HG03039 (cell line): ENCODE data around the gene STX11.
"Not testable (repeated sequence)": the region's sequence is repeated elsewhere in the genome, so short reads cannot be mapped to it uniquely, and the experiment has no call there.

Experiments used
- ATAC-seq: cut with Tn5 transposase; IDR thresholded peaks from one replicate; pipeline ENCODE4 v1.9.1; 2021; ENCODE audit warnings: mild to moderate bottlenecking, moderate library complexity; ENCODE audit not compliant: unreplicated experiment

Gene STX11

DNA sequence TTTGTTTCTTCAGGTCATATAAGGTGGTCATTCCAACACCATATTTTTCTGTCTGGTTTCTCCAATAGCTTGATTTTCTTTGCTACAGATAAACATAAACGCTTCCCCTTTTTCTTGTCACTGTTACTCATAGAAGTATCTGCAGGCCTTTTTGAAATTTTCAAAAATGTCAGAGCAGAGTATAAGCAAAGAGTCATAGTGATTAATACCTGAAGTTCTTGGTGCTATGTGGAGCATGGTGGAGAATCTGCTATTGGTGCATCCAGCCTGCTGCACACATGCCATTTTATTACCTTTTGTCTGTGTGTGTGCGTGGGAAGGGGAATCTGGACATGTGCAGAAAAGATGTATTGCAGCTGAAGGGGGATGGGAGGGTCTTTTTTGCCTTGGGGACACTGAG lies 19.7 kb downstream of the STX11 start:
- no peak for ATAC-seq

DNA sequence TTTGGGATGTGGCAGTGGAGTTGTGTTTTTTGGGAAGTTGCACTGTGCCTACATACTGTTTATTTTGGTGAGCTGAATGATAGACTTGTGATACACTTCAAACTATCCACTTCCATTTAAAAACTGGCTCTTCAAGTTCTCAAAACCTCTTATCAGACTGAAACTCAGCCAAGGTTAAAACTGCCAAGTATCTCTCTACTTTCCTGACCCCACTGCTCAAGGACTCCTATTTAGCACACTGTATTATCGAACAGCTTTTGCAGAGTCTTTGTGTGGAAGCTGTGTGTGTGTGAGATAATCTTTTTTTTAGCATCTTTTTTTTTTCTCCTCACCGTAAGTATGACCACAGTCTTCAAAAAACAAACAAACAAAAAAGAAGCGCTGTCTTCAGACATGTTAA lies 21.1 kb downstream of the STX11 start:
- no peak for ATAC-seq

DNA sequence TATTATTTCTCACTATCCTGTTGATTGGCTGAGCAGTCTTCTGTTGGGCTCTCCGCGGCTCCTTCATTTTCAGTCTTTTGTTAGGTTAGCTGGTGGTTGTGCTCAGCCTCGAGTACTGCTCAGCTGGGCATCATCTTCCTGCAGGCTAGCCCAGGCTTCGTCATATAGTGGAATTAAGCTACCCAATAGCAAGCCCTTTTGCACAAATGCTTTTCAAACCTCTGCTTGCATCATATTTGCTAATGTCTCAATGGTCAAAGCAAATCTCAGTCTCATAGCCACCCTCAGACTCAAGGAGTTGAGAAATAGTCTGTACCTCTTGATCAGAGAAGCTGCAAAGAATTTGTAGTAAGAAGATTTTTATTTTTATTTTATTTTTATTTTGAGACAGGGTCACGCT lies 23.7 kb downstream of the STX11 start:
- no peak for ATAC-seq

DNA sequence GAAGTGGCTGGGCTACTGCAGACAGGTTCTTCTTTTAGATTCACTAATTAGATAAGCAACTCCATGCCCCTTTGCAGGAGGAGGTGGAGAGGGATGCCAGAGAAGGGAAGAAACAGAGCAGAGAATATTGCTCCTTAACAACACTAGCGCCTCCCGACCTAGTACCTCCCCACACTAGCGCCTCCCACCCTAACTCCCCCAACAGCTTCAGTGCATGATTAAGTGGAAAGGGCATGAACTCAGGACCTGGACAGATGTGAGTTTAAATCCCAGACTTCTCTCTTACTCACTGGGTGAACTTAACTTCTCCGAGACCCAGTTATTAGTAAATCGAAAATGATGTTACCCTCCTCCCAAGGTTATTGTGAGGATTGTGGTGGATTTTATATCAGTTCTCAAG lies 25.7 kb downstream of the STX11 start:
- no peak for ATAC-seq

DNA sequence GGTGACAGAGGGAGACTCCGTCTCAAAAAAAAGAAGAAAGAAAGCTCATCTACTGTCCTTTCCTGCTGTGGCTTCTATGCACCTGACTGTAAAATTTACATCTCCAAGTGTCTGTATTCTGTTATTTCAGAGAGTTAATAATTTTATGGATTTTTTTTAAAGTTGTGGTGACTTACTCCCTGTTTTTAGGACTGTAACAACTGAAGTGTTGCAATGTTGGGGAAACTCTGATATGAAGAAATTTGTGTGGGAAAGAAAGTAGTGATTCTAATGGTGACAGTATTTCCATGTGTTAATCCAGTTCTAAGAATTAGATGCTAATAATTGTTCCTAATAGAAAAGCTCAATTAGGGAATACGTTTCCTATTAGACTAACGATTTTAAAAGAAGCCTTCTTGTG lies 27.4 kb downstream of the STX11 start:
- no peak for ATAC-seq

DNA sequence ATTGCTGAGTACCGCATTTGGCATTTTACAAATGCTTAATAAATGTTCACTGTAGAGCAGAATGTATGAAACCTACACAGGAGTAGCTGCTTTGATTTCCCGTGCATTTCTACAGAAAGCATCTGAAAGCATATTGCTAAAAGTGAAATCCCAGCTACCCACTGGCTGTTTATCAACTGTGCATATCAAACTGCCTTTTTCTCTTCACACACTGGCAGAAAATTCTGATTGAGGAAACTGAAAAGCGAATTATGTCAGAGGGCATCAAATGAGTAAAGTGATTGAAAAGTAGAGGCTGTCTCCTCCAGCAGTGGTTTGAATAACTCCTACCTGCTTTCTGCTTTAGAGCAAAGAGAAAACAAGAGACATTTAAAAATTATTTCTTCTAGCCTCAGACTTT lies 28.0 kb downstream of the STX11 start:
- no peak for ATAC-seq

DNA sequence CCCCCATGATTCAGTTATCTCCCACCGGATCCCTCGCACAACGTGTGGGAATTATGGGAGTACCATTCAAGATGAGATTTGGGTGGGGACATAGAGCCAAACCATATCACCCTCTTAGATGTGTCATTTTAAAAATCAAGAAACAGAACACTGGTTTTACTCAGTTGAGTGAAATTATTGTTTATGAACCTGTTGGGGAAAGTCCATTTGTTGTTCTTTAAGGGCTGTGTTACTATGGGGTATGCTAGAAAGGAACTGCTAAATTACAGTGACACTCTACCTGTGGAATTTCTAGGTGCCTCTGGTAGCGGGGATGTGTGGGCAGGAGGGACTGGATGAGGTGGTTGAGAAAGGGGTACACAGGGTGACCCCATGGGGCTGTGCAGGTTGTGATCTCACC lies 28.9 kb downstream of the STX11 start:
- no peak for ATAC-seq

DNA sequence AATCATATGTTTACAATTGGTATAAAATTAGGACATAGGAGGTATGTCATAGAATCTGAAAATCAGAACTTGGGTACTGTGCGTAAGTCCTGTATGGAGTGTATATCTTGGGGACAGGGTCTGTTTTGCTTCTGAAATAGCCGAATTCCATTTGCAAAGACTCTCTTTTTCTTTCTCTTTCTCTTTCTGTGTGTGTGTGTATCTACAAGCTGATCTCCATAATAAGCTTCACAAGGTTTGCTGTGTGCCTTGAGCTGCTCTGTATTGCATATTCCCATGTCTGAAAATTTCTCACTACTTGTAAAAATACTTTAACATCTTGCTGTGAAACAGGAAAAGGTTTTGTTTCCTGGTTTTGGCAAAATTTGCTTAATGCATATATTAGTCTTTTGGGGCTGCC lies 29.5 kb downstream of the STX11 start:
- ATAC-seq: no peak

DNA sequence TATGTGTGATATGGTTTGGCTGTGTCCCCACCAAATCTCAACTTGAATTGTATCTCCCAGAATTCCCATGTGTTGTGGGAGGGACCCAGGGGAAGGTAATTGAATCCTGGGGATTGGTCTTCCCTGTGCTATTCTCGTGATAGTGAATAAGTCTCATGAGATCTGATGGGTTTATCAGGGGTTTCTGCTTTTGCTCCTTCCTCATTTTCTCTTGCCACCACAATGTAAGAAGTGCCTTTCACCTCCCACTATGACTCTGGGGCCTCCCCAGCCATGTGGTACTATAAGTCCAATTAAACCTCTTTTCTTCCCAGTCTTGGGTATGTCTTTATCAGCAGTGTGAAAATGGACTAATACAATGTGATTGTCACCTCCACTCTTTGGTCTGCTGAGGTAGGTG lies 30.0 kb downstream of the STX11 start:
- not testable (repeated sequence) for ATAC-seq

DNA sequence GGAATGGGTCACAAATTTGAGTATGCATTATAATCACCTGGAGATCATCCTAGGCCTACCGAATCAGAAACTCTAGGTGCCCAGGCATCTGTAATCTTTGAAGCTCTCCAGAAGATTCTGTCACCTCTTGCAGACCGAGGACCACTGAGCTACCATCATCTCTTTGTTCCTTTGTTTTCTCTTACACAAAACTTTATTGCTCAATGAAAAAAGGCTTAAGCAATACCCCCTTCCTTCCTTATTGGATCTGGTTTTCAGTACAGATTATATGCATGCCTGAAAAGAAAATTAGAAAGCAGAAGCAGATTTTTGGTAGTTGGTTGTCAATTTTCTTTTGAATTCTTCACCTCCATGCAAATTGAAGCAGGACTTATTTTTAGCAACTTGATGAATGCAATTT lies 31.3 kb downstream of the STX11 start:
- no peak for ATAC-seq

DNA sequence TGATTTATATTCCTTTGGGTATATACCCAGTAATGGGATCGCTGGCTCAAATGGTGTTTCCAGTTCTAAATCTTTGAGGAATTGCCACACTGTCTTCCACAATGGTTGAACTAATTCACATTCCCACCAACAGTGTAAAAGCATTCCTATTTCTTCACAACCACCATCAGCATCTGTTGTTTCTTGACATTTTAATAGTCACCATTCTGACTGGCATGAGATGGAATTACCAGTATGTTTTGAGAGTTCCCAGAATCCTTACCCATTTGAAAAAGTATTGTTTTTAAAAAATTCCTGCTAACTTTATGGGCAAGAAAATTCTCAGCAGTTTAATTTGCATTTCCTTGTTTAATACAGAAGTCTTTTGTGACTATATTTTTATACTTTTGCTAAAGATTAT lies 33.9 kb downstream of the STX11 start:
- not testable (repeated sequence) for ATAC-seq

DNA sequence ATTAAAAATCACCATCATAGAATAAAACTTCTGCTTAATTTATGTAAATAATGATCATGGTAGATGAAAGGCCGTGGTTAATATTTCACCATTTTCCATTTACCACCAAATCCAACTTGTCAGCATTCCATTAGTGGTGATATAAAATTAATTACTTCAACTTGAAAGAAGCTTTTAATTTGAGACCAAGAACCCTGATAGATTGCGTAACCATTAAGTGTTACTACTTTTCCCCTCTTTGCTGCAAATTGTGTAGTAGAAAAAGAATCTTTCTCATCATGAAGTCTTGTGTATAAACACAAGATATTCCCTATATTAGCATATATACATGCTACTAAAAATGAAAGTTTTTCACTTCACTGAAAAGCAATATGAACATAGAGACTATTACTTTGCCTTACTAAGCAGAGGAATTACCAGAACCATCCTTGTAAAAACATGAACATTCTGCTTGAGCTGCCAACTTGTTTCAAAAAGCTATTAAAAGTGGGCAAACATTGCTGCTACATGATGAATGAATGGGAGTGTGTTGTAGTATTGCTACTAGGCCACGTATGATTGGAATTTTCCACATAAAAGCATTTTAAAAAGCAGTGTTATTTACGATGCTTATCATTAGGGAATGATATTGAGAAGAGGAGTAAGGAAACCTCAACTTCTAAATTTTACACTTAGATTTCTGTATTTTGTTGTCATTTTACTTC lies 35.0 kb downstream of the STX11 start:
- no peak for ATAC-seq

DNA sequence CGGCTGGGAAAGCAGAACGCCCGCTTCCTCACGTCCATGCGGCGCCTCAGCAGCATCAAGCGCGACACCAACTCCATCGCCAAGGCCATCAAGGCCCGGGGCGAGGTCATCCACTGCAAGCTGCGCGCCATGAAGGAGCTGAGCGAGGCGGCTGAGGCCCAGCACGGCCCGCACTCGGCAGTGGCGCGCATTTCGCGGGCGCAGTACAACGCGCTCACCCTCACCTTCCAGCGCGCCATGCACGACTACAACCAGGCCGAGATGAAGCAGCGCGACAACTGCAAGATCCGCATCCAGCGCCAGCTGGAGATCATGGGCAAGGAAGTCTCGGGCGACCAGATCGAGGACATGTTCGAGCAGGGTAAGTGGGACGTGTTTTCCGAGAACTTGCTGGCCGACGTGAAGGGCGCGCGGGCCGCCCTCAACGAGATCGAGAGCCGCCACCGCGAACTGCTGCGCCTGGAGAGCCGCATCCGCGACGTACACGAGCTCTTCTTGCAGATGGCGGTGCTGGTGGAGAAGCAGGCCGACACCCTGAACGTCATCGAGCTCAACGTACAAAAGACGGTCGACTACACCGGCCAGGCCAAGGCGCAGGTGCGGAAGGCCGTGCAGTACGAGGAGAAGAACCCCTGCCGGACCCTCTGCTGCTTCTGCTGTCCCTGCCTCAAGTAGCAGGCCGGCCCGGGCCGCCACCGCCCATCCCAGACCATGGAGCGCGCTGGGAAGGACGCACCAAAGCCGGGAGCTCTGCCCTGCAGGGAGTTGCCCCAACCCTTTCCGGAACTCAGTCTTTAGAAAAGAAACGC lies 36.7 kb downstream of the STX11 start:
- ATAC-seq: no peak

DNA sequence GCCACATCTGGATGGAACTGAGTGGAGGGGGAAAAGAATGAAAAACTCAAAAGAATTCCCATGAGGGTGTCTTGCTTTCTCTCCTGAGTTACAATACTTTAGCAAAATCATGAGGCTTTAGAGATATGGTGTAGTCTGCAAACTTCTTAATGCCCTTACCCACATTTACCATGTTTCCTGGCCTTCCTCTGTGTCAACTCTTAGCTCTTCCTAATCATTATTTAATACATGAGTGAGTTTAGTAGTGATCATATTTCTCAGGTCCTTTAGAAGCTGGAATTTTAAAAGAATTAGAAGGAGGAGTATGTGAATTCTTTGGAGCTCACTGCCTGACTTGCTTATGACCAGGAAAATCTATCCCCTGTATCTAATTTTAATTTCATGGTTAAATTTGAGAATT lies 39.0 kb downstream of the STX11 start:
- ATAC-seq: no peak

DNA sequence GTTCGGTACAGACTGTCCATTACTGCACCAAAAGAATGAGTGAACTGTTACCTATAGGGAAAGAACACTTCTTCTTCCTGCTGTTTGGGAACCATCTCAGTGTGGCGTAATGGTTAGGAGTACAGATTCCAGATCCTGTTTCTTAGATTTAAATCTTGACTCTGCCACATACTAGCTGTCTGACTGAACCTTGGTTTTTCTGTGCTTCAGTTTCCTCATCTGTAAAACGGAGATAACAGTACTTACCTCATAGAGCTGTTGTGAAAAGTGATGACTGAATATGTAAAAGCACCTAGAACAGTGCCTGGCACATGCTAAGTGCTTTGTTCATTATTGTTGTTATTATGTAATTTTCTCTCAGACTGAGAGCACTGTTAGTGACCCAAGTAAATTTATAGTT lies 39.8 kb downstream of the STX11 start:
- ATAC-seq: no peak

DNA sequence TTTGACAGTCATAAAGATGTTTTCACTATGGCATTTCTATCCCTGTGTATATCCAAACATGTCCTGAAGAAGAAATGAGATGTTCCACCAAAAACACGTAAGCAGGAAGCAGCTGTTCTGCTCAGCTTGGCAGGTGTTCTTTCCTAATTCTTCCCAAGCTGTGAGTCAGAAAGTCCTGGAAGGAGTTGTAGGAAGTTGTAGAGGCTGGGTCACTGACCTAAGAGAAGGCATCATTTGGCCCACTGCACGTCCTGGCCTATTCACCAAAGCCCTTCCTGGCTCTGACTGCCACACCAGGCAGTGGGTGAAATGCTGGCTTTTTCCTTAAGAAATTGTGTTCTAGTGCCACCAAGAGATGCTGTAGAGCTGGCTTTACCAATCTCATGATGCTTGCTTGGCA lies 40.3 kb downstream of the STX11 start:
- ATAC-seq: no peak

DNA sequence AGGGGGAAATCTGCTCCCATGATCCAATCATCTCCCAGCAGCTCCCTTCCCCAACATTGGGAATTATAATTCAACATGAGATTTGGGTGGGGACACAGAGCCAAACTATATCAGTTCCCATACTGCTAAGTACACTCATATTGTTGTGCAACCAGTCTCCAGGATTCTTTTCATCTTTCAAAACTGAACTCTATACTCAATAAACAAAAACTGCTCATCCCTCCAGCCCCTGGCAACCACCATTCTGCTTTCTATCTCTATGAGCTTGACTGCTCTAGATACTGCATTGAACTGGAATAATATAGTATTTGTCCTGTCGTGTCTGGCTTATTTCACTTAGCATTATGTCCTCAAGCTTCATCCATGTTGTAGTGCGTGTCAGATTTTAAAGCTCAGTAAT lies 42.9 kb downstream of the STX11 start:
- ATAC-seq: no peak

DNA sequence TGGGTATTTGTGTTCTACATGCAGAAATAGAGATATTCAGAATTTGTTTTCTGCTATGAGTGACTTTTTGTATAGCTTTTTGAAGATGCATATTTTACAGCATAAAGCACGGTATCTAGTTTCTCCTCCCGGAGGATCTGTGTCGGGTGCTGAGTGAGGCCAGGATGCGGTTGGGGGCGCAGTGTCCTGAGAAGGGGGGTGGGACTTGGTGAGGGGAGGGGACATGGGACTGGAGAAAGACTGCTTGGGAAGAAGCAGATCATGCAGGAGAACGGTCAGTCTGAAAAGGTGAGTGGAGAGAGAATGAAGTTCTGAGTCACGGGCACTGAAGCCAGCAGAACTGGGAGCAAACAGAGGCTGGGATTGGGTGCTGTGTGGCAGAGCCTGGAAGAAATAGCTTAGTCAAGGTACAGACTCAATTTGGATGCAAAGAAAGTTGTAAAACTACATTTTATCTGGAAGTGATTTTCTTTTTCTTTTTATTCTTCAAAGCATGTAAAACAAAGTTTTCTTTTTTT lies 44.0 kb downstream of the STX11 start:
- ATAC-seq: no peak

DNA sequence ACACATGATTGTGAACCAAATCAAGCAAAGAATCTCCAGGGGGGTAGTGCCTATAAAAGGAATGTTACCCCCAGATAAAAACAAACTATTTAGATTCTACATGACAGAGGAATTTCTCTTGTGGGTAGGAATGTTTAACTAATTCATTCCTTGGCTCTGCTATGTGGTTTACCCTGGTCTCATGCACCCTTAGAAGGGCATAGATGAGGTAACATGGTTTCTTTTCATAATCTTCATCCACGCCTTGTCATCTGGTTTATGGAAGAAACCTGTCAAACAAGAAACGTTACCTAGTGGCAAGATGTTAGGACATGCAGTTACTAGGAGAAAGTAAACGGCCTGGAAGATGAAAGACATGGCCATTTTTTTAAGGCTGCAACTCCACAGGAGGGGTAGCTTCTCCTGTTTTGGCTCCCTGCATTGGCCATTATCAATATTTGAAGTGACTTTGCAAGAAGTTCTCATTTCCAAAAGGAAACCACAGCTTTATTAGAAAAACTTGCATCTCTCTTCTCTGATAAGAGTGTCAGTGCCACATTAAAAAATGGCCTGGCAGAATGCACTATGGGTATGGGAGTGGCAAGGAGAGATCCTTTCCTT lies 45.5 kb downstream of the STX11 start:
- no peak for ATAC-seq

DNA sequence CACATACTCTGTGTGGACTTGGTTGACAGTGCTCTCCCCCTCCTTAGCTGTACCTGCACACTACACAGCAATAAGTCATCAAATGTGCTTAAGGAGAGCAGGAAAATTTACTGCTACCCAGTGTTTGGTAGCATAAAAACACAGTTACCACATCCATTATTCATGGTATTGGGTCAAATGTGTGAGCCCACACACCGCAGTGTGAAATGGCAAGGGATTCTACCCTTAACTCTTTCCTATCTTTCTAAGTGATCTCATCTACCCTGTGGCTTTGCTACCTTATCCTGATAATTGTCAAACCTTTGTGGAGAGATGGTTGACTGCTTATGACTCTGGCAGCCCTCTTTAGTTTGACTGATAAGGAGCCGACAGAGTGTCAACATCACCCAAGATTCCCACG lies 47.6 kb downstream of the STX11 start:
- no peak for ATAC-seq

DNA sequence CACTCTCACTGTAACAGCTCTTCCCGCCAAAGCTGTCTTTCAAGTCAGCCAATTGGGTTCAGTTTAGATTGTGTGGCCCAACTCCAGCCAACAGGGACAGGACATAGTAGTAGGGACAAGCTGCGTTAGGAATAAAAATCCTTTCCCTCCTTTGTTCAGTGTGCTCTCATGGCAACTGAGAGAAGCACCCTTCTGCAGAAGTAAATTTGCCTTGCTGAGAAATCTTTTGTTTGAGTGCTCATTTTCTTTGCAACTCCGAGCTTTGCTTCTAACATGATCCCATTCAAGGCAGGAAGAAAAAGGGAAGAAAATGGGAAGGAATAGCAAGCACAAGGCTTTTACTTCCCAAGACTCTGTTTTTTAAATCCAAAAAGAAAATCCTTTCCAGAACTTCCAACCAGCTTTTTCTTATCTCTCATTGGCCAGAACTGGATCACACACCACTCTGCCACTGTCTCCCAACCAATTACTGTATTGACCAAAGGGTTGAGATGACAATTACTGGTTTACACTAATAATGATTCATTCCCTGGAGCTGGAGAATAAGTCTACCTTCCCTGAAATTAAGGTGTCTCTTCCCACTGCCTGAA lies 52.7 kb downstream of the STX11 start:
- no peak for ATAC-seq

DNA sequence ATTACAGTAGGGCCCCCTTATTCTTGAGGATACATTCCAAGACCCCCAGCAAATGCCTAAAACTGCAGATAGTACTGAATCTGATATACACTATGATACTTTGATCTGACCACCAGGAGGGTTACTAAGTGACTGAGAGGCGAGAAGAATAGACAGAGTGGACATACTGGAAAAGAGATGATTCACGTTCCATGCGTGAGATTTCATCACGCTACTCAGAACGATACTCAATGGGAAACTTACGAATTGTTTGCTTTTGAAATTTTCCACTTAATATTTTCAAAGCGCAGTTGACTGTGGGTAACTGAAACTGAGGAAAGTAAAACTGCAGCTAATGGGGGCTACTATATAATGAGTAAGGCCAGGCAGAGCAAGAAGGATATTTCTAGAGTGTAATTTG lies 60.8 kb downstream of the STX11 start:
- ATAC-seq: no peak
